GM23338 (cell line): ENCODE measurements around the gene USP32. TPM values are rescaled to one million over a fixed set of nuclear protein-coding genes. Genes with fewer than 3 reads are reported as not detected.

Experiments
- ATAC-seq: fragments of 200-7000 bp; cut with Tn5 transposase; 3 replicates; pipeline ENCODE4 v1.9.1; 2020
- DNase-seq: peaks from one replicate; pipeline ENCODE4 v3.0.0-alpha.2; 2015; ENCODE audit warnings: low spot score
- H2AFZ ChIP-seq: fragments of 200-600 bp; sonication (generic); 2 replicates; pipeline ENCODE4 v1.8.0; 2016; ENCODE audit warnings: antibody characterized with exemption, mild to moderate bottlenecking, moderate library complexity
- H3F3A ChIP-seq: fragments of 200-600 bp; sonication (generic); replicated peaks from 2 replicates; pipeline ENCODE4 v1.8.0; 2017; ENCODE audit warnings: antibody characterized with exemption, mixed run types, low read depth
- H3K27ac ChIP-seq: fragments of 200-600 bp; sonication (generic); 2 replicates; pipeline ENCODE4 v1.6.1; 2016; ENCODE audit warnings: low read depth
- H3K27me3 ChIP-seq: fragments of 200-600 bp; sonication (generic); 2 replicates; pipeline ENCODE4 v1.8.0; 2016; ENCODE audit warnings: mild to moderate bottlenecking, mixed run types, moderate library complexity; ENCODE audit not compliant: insufficient read depth
- H3K36me3 ChIP-seq: fragments of 200-600 bp; sonication (generic); 2 replicates; pipeline ENCODE4 v1.8.0; 2016; ENCODE audit warnings: mild to moderate bottlenecking; ENCODE audit not compliant: insufficient read depth
- H3K4me1 ChIP-seq: fragments of 200-600 bp; sonication (generic); 2 replicates; pipeline ENCODE4 v1.8.0; 2016; ENCODE audit warnings: mild to moderate bottlenecking, moderate library complexity; ENCODE audit not compliant: insufficient read depth
- H3K4me2 ChIP-seq: fragments of 200-600 bp; sonication (generic); 2 replicates; pipeline ENCODE4 v1.7.1; 2017; ENCODE audit warnings: mixed run types
- H3K4me3 ChIP-seq: fragments of 200-600 bp; sonication (generic); 2 replicates; pipeline ENCODE4 v1.6.1; 2016; ENCODE audit warnings: mixed run types
- H3K79me2 ChIP-seq: fragments of 200-600 bp; sonication (generic); replicated peaks from 2 replicates; pipeline ENCODE4 v1.8.0; 2017; ENCODE audit warnings: mild to moderate bottlenecking; ENCODE audit not compliant: insufficient read depth
- H3K9me2 ChIP-seq: fragments of 200-600 bp; sonication (generic); 2 replicates; pipeline ENCODE4 v1.8.0; 2017; ENCODE audit not compliant: insufficient read depth
- H4K20me1 ChIP-seq: fragments of 200-600 bp; sonication (generic); replicated peaks from 2 replicates; pipeline ENCODE4 v1.8.0; 2017; ENCODE audit warnings: mild to moderate bottlenecking; ENCODE audit not compliant: insufficient read depth
- H3K27ac Mint-ChIP-seq: 2 replicates; pipeline ENCODE4 v1.8.0; 2020; ENCODE audit warnings: inconsistent platforms, mild to moderate bottlenecking, moderate library complexity, mixed read lengths
- H3K27me3 Mint-ChIP-seq: 3 replicates; pipeline ENCODE4 v1.8.0; 2022; ENCODE audit warnings: low read depth, mild to moderate bottlenecking, moderate library complexity, mixed read lengths, inconsistent platforms; ENCODE audit not compliant: insufficient read depth, poor library complexity
- H3K36me3 Mint-ChIP-seq: 3 replicates; pipeline ENCODE4 v1.8.0; 2021; ENCODE audit warnings: low read depth, mild to moderate bottlenecking, inconsistent platforms, moderate library complexity, mixed read lengths
- H3K4me1 Mint-ChIP-seq: 3 replicates; pipeline ENCODE4 v1.8.0; 2020; ENCODE audit warnings: mild to moderate bottlenecking, inconsistent platforms, mixed read lengths
- H3K4me3 Mint-ChIP-seq: 3 replicates; pipeline ENCODE4 v1.8.0; 2021; ENCODE audit warnings: moderate library complexity, mild to moderate bottlenecking, inconsistent platforms, mixed read lengths
- H3K9me3 Mint-ChIP-seq: 3 replicates; pipeline ENCODE4 v1.8.0; 2020; ENCODE audit warnings: moderate library complexity, mild to moderate bottlenecking, inconsistent platforms, mixed read lengths
- CREB1 ChIP-seq: fragments of 250-450 bp; sonication (Bioruptor Pico); IDR thresholded peaks from 2 replicates; pipeline ENCODE4 v1.5.0; 2020; ENCODE audit warnings: low read depth, mild to moderate bottlenecking, moderate library complexity
- CTCF ChIP-seq, 2 experiments: fragments of 200-600 bp in 1 of 2; sonication (generic) in 1 of 2; conservative IDR thresholded peaks; 2 replicates each; pipeline versions ENCODE4 v1.5.1 to v1.6.1; 2016 to 2017; ENCODE audit warnings: antibody characterized with exemption in 2 of 2, low read depth in 2 of 2, mild to moderate bottlenecking in 2 of 2, moderate library complexity in 1 of 2
- ETS1 ChIP-seq: IDR thresholded peaks from 2 replicates; pipeline ENCODE4 v1.6.1; 2016; ENCODE audit warnings: antibody characterized with exemption
- EZH2 ChIP-seq: fragments of 200-600 bp; sonication (generic); IDR thresholded peaks from one replicate; pipeline ENCODE4 v1.8.0; 2017; ENCODE audit warnings: antibody characterized with exemption, mild to moderate bottlenecking, low read depth; ENCODE audit not compliant: unreplicated experiment
- EZH2phosphoT487 ChIP-seq: fragments of 200-600 bp; sonication (generic); IDR thresholded peaks from one replicate; pipeline ENCODE4 v1.8.1; 2018; ENCODE audit warnings: antibody characterized with exemption; ENCODE audit not compliant: unreplicated experiment
- JUNB ChIP-seq: IDR thresholded peaks from one replicate; pipeline ENCODE4 v1.6.1; 2016; ENCODE audit warnings: antibody characterized with exemption; ENCODE audit not compliant: unreplicated experiment
- NANOG ChIP-seq: IDR thresholded peaks from 2 replicates; pipeline ENCODE4 v1.6.1; 2016; ENCODE audit warnings: antibody characterized with exemption, borderline replicate concordance
- POLR2AphosphoS5 ChIP-seq: IDR thresholded peaks from 2 replicates; pipeline ENCODE4 v1.6.1; 2016; ENCODE audit warnings: antibody characterized with exemption, low read depth
- REST ChIP-seq: IDR thresholded peaks from one replicate; pipeline ENCODE4 v1.6.1; 2018; ENCODE audit warnings: antibody characterized with exemption; ENCODE audit not compliant: unreplicated experiment
- STAT1 ChIP-seq: IDR thresholded peaks from one replicate; pipeline ENCODE4 v1.6.1; 2016; ENCODE audit warnings: antibody characterized with exemption; ENCODE audit not compliant: unreplicated experiment
- ZNF114 ChIP-seq: fragments of 250-450 bp; sonication (Bioruptor Pico); IDR thresholded peaks from 2 replicates; pipeline ENCODE4 v1.5.0; 2020; ENCODE audit warnings: mild to moderate bottlenecking, moderate library complexity
- ZNF331 ChIP-seq: fragments of 250-450 bp; sonication (Bioruptor Pico); IDR thresholded peaks from 2 replicates; pipeline ENCODE4 v1.5.0; 2020; ENCODE audit warnings: low read depth, mild to moderate bottlenecking, moderate library complexity
- ZNF462 ChIP-seq: fragments of 250-450 bp; sonication (Bioruptor Pico); IDR thresholded peaks from 2 replicates; pipeline ENCODE4 v1.5.0; 2020; ENCODE audit warnings: mild to moderate bottlenecking, moderate library complexity
- polyA plus RNA-seq: library from polyadenylated mRNA; unstranded; fragments of >200 nt; fragmentation: Nextera tagmentation; extraction: Ambion mirVana; gene quantifications from 2 replicates; pipeline ENCODE4 v1.2.1, GENCODE V29; 2016
- total RNA-seq: library from RNA; depleted of rRNA; stranded (reverse); fragments of >200 nt; shearing (Covaris generic); gene quantifications from 2 replicates; pipeline ENCODE4 v1.2.3, GENCODE V29; 2014

USP32 gene
- total and polyA plus RNA-seq, 2 experiments from 2014 or later, result 43.6 to 129 TPM

GRCh38 chr17:60348616-60349015 lies 43.3 kb downstream of the USP32 start:
- no peaks in the 10 kb centered on the region for H3K9me2 ChIP-seq
- peaks cover 7% of the 10 kb centered on the region; the same call in 2 of the 3 replicates for H3K4me1 Mint-ChIP-seq
- H3K79me2 ChIP-seq, result peaks cover 94% of the 10 kb centered on the region
- TF ChIP-seq JUNB (no peak), ZNF114 (CRISPR knock-in tag) (no peak), NANOG (no peak), ZNF331 (CRISPR knock-in tag) (no peak), ETS1 (no peak), CREB1 (no peak), REST (no peak), EZH2 (no peak), STAT1 (no peak), POLR2AphosphoS5 (no peak), EZH2phosphoT487 (no peak), ZNF462 (CRISPR knock-in tag) (no peak), CTCF (conservative IDR thresholded peaks at IDR 0.05; ENCODE audit: low read depth in 2 of 2) (no peak)
- H3K36me3 ChIP-seq, result peaks cover 9% of the 10 kb centered on the region; the same call in 1 of the 2 replicates
- no peaks in the 10 kb centered on the region for H3F3A ChIP-seq
- no peak overlapping the region for H2AFZ ChIP-seq
- H3K27me3 ChIP-seq, result no peaks in the 10 kb centered on the region
- no peak for ATAC-seq
- no peak for DNase-seq
- no peak overlapping the region for H3K4me3 ChIP-seq
- no peak overlapping the region for H3K4me2 ChIP-seq
- no peaks in the 10 kb centered on the region for H3K9me3 Mint-ChIP-seq
- H4K20me1 ChIP-seq, result peaks cover 44% of the 10 kb centered on the region
- no peak overlapping the region for H3K27ac Mint-ChIP-seq
- no peak overlapping the region for H3K27ac ChIP-seq
- no peaks in the 10 kb centered on the region for H3K27me3 Mint-ChIP-seq
- H3K4me3 Mint-ChIP-seq, result no peak overlapping the region
- H3K4me1 ChIP-seq, result no peaks in the 10 kb centered on the region
- H3K36me3 Mint-ChIP-seq, result peaks cover 22% of the 10 kb centered on the region
